Measurements from ENCODE around the gene HSPD1.
A peak's percentile ranks its signal among the peaks of the same experiment; 100 is the strongest.
"Not testable (repeated sequence)": the region's sequence is repeated elsewhere in the genome, so short reads cannot be mapped to it uniquely, and the experiment has no call there.

Gene HSPD1

DNA sequence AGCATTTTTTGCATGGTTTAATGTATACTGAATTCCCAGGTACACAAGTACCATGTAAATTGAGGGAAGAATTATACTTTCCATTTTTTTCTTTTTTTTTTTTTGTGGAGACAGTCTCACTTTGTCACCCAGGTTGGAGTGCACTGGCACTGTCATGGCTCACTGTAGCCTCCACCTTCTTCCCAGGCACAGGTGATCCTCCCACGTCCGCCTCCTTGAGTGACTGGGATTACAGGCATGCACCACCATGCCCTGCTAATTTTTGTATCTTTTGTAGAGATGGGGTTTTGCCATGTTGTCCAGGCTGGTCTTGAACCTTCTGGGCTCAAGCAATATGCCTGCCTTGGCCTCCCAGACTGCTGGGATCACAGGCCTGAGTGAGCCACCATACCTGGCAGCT, 4.4 kb upstream of the HSPD1 start:
- H3K4me1 Mint-ChIP-seq (ENCODE audit: low read depth): peaks cover 20% of the 10 kb centered on the region
- H3K4me3 Mint-ChIP-seq: no peak overlapping the region
- no peaks in the 10 kb centered on the region for H3K9me3 Mint-ChIP-seq
- H3K36me3 Mint-ChIP-seq (ENCODE audit: low read depth): peaks cover 17% of the 10 kb centered on the region
- no peaks in the 10 kb centered on the region for H3K27me3 Mint-ChIP-seq (ENCODE audit: low read depth)
- H3K27ac Mint-ChIP-seq: no peak overlapping the region

DNA sequence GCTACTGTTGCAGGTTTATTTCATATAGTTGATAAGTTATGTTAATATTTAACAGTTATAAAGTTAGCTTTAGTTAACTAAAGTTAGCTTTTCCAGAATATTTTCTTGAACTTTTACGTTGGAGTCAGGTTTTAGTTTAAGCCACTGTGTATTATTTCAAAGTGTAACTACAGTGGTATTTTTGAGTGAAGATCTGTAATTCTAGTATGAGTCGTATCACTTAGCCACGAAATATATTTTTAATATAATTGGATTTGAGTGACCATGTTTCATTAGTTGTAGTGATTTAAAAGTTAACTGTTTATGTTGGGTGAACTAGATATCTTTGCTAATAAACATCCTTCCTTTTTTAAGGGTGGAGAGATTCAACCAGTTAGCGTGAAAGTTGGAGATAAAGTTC, 3.0 kb upstream of the HSPD1 start:
- peaks cover 27% of the 10 kb centered on the region for H3K4me1 Mint-ChIP-seq (ENCODE audit: low read depth)
- peak overlapping the region; percentile 26 for H3K27ac Mint-ChIP-seq
- H3K36me3 Mint-ChIP-seq (ENCODE audit: low read depth): peaks cover 25% of the 10 kb centered on the region
- H3K9me3 Mint-ChIP-seq: no peaks in the 10 kb centered on the region
- H3K27me3 Mint-ChIP-seq (ENCODE audit: low read depth): no peaks in the 10 kb centered on the region
- no peak overlapping the region for H3K4me3 Mint-ChIP-seq

DNA sequence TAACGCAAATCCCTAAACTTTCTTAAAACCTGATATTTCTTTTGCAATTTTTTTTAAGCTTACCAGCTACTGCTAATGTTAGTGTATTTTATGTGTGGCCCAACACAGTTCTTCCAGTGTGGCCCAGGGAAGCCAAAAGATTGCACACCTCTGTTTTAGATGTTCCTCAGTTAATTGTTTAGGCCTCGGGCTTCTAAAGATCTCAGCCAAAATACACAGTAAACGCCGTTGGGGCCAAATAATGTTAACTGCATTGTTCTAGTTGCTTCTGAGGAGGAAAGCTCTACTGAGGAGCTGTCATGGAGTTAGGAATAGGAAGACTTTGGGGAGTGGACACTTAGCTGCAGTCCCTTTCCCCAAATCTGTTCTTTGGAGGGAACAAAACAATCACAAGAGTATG, 2.6 kb upstream of the HSPD1 start:
- peaks cover 32% of the 10 kb centered on the region for H3K4me1 Mint-ChIP-seq (ENCODE audit: low read depth)
- no peaks in the 10 kb centered on the region for H3K27me3 Mint-ChIP-seq (ENCODE audit: low read depth)
- H3K9me3 Mint-ChIP-seq: no peaks in the 10 kb centered on the region
- H3K4me3 Mint-ChIP-seq: peak overlapping the region; percentile 66
- H3K36me3 Mint-ChIP-seq (ENCODE audit: low read depth): peaks cover 30% of the 10 kb centered on the region
- peak overlapping the region; percentile 32 for H3K27ac Mint-ChIP-seq

DNA sequence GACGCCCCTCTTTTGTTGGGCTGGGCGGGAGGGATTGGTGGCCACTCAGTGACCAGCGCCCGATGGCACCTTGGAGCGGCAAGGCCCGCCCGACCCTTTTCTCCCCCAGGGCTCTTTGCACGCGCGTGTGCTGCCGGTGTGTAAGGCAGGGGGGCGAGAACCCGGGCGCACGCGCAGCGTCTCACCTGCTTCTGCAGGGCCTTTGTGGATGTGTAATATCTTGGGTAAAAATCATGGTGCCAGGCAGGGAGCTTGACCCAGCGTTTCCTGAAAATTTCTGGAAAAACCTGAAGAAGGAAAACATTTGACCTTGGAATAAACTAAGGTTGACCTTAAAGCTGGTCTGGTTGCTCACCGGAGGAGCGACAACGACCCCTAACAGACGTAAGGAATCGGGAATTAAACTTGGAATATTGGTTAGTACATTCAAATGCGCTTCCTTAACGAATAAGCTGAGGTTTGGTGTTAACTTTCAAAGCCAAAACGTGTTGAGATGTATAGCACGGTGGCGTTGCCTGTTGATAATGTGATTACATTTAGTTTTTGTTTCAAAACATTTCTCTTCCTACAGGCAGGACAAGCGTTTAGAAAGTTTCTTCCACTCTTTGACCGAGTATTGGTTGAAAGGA, 977 bp upstream of the HSPD1 start:
- Mint-ChIP-seq H3K9me3 (no peaks in the 10 kb centered on the region), H3K27me3 (ENCODE audit: low read depth) (no peaks in the 10 kb centered on the region), H3K4me3 (peak overlapping the region; percentile 92), H3K4me1 (ENCODE audit: low read depth) (peaks cover 48% of the 10 kb centered on the region), H3K27ac (peak overlapping the region; percentile 98), H3K36me3 (ENCODE audit: low read depth) (peaks cover 43% of the 10 kb centered on the region)

DNA sequence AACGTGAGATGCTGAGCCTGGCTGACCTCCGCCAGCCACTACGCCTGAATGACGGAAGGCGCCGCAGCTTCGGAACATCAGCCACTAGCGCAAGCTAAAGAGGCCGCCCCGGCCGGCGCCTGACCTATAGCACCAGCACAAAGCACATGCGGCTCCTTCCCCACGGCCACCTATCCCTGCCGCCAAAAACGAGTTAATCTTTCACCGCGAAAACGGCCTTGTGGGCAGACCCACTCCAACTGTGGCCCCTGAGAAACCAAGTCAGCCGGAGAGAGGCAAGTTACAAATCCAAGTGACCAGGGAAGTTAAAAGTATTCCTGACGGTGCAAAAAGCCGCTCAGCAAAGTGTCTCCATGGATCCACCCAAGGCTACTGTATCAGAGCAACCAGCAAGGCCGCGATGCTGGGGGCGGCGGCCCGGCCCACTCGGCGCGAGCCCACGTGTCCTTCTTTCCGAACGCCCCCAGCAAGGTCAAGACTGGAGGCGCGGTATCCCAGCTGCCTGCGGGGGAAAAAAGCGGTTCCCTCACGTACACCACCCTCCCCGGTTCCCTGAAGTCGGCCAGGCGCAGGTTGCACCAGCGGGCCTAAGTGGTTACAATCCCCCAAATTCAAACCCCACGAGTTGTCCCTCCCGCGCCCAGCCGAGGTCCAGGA, 575 bp downstream of the HSPD1 start:
- Mint-ChIP-seq H3K4me3 (peak overlapping the region; percentile 92), H3K27ac (peak overlapping the region; percentile 98), H3K27me3 (ENCODE audit: low read depth) (no peaks in the 10 kb centered on the region), H3K4me1 (ENCODE audit: low read depth) (peaks cover 52% of the 10 kb centered on the region), H3K9me3 (no peaks in the 10 kb centered on the region), H3K36me3 (ENCODE audit: low read depth) (peaks cover 49% of the 10 kb centered on the region)

DNA sequence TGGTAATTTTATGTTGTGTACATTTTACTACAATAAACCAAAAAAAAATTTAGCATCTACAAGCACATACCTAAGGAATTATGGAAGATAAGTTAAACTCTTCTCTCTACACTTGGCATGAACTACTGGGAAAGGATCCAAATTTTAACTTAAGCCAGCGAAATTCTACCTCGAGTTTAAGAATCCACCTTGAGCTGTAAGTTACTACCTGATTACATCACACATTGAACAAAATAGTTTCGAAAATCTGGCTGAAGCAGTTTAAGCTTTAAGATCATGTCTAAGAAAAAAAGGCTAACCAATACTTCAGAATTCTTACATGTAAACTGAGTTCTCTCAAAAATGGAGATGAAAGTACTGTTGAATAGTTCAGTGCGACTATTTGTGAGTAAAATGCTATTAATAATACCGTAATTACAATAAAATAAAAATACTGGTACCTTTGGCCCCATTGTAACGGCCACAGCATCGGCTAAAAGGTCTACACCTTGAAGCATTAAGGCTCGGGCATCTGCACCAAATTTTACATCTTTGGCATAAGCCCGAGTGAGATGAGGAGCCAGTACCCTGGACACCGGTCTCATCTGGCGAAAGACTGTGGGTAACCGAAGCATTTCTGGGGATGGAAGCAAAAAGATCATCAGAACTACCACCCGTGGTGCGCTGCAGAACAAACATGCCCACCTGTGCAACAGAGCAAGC, 1.3 kb downstream of the HSPD1 start:
- Mint-ChIP-seq H3K4me3 (peak overlapping the region; percentile 92), H3K27me3 (ENCODE audit: low read depth) (no peaks in the 10 kb centered on the region), H3K27ac (peak overlapping the region; percentile 98), H3K9me3 (no peaks in the 10 kb centered on the region), H3K4me1 (ENCODE audit: low read depth) (peaks cover 53% of the 10 kb centered on the region), H3K36me3 (ENCODE audit: low read depth) (peaks cover 48% of the 10 kb centered on the region)

DNA sequence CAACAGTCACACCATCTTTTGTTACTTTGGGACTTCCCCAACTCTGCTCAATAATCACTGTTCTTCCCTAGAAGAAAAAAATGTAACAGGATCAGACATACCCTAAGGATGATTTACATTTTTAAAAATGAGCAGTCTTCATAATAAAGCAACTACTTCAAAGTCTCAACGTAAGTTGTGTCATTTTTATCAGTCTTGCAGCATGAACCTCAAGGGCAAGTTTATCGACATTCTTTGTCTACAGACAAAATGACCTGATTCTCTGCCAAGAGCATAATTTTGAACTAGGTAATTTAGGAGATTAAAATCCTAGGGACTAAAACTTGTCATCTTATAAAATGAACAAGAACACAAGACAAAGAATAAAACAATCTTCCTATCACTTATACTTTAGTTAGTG, 2.3 kb downstream of the HSPD1 start:
- Mint-ChIP-seq H3K27me3 (ENCODE audit: low read depth) (no peaks in the 10 kb centered on the region), H3K36me3 (ENCODE audit: low read depth) (peaks cover 51% of the 10 kb centered on the region), H3K27ac (peak overlapping the region; percentile 57), H3K4me3 (peak overlapping the region; percentile 92), H3K4me1 (ENCODE audit: low read depth) (peaks cover 51% of the 10 kb centered on the region), H3K9me3 (no peaks in the 10 kb centered on the region)

DNA sequence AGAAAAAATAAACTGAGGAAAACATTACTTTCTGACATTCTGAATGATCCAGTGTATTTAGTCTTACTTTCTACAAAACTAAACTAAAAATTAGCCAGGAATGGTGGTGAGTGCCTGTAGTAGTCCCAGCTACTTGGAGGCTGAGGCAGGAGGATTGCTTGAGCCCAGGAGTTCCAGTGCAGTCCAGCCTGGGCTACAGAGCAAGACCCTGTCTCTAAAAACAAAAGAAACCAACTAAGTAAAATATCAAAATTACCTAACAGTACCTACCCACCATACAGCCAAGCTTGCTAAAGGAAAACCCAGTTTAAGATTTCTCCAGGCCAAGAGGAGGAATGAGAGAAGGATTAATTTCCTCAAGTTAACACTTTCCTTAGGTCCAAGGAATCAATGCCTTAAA, 2.9 kb downstream of the HSPD1 start:
- H3K4me3 Mint-ChIP-seq: peak overlapping the region; percentile 92
- no peaks in the 10 kb centered on the region for H3K27me3 Mint-ChIP-seq (ENCODE audit: low read depth)
- H3K9me3 Mint-ChIP-seq: no peaks in the 10 kb centered on the region
- peaks cover 45% of the 10 kb centered on the region for H3K4me1 Mint-ChIP-seq (ENCODE audit: low read depth)
- H3K27ac Mint-ChIP-seq: peak overlapping the region; percentile 21
- H3K36me3 Mint-ChIP-seq (ENCODE audit: low read depth): peaks cover 49% of the 10 kb centered on the region

DNA sequence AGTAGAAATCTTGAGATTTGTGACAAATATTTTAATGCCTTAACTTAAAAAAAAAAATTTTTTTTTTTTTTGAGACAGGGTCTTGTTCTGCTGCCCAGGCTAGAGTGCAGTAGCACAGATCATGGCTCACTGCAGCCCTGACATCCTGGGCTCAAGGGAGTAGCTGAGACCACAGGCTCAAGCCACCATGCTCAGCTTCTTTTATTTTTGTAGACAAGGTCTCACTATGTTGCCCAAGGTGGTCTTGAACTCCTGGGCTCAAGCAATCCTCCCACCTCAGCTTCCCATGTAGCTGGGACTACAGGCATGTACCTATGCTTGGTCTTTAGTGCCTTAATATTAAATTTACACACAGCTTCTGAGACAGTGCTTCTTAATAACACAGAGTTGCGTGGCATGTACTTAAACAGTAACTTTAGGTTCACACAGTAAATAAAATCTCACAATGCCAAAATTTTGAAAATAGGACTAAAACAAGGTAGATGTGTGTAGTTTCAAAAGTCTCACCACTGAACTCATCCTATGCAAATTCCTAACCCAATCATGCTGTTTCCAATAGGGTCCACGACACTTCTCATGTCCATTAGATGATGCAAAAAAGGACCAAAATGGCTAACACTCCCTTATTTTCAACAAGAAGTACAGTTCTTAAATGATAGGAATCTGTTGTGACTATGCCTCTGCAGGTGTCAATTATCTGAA, 4.1 kb downstream of the HSPD1 start:
- no peaks in the 10 kb centered on the region for H3K27me3 Mint-ChIP-seq (ENCODE audit: low read depth)
- H3K9me3 Mint-ChIP-seq: no peaks in the 10 kb centered on the region
- H3K36me3 Mint-ChIP-seq (ENCODE audit: low read depth): peaks cover 53% of the 10 kb centered on the region
- H3K4me1 Mint-ChIP-seq (ENCODE audit: low read depth): peaks cover 41% of the 10 kb centered on the region
- no peak overlapping the region for H3K27ac Mint-ChIP-seq
- no peak overlapping the region for H3K4me3 Mint-ChIP-seq

DNA sequence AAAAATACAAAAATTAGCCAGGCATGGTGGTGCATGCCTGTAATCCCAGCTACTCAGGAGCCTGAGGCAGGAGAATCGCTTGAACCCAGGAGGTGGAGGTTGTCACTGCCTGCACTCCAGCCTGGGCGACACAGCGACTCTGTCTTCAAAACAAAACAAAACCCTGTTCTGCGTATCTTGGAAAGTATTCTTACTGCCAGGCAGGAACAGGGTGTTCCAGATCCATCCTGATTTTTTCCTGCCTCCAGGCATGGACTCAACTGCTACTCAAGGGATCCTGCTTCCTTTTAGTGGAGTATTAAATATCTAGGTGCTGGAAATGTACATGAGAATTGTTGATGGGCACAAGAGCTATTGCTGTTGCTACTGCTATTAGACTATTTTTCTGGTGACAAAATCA, 12.3 kb downstream of the HSPD1 start:
- Mint-ChIP-seq H3K9me3 (peaks cover 10% of the 10 kb centered on the region), H3K4me1 (ENCODE audit: low read depth) (peaks cover 7% of the 10 kb centered on the region), H3K36me3 (ENCODE audit: low read depth) (peaks cover 69% of the 10 kb centered on the region), H3K4me3 (no peak overlapping the region), H3K27me3 (ENCODE audit: low read depth) (no peaks in the 10 kb centered on the region), H3K27ac (no peak overlapping the region)

DNA sequence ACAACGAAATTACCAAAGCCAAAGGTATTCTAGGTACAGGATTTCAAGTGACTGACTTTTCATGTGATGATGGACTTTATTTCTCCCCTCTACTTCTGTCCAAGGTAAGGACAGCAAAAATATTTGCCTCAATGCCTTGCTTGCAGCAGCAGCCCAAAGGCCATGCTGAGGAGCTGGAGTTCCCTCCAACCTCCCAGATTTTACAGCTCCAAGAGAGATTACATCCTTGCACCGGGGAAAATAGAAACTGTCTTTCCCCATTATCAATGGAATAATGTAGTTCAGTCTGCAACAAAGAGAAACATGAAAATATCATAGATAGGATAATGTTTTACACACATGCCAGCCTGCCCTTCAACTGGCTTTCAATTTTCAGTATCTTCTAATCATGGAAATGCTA, 13.5 kb downstream of the HSPD1 start:
- Mint-ChIP-seq H3K27ac (no peak overlapping the region), H3K9me3 (peaks cover 10% of the 10 kb centered on the region), H3K36me3 (ENCODE audit: low read depth) (peaks cover 62% of the 10 kb centered on the region)

DNA sequence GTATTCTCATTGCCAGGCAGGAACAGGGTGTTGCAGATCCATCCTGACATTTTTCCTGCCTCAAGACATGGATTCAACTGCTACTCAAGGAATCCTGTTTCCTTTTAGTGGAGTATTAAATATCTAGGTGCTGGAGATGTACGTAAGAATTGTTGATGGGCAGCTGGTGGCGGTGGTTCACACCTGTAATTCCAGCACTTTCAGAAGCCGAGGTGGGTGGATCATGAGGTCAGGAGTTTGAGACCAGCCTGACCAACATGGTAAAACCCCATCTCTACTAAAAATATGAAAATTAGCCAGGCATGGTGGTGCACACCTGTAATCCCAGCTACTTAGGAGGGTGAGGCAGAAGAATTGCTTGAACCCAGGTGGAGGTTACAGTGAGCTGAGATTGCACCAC, 15.4 kb downstream of the HSPD1 start:
- not testable (repeated sequence) for H3K9me3 Mint-ChIP-seq; H3K27me3 Mint-ChIP-seq (ENCODE audit: low read depth); H3K4me3 Mint-ChIP-seq; H3K27ac Mint-ChIP-seq; H3K4me1 Mint-ChIP-seq (ENCODE audit: low read depth)
- H3K36me3 Mint-ChIP-seq (ENCODE audit: low read depth): peaks cover 52% of the 10 kb centered on the region

More for the DNA sequence above, 13.5 kb downstream of the HSPD1 start:
- H3K4me3 Mint-ChIP-seq: no peak overlapping the region
- H3K4me1 Mint-ChIP-seq (ENCODE audit: low read depth): peaks cover 7% of the 10 kb centered on the region
- H3K27me3 Mint-ChIP-seq (ENCODE audit: low read depth): no peaks in the 10 kb centered on the region

DNA sequence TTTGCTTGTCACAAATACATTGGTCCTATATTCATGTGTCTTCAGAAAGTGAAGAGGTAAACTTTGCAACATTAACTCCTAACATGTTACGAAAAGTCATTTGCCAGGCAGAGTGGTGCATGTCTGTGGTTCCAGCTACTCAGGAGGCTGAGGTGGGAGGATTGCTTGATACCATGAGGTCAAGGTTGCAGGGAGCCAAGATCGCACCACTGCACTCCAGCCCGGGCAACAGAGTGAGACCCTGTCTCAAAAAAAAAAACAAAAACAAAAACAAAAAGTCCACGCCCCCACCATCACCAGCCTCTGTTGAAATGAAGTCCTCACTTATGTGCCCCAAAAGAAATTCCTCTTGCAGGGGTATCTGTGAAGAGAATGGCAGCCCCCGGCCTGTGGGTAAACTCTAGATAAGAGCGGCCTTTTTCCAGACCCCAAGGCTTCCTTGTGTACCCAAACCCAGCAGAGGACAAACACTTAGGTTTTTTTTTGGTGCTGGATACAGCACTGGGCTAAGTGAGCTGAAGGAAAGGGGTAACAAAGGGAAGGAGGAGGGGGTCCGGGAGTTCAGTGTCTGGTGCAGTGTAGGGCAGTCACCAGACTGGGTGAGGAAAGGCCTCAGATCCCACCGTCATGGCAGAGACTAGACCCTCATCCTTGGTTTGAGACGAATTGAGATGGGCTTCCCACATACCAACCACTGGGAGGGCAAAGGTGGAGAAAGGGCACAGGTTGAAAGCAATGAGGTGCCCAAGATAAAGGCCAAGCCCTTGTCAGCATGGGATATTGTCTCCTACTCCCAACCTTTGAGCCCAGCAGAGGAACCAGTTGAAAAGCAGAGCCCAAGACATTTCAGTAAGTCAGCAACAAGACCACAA, 19.2 kb downstream of the HSPD1 start:
- Mint-ChIP-seq H3K9me3 (peaks cover 6% of the 10 kb centered on the region), H3K4me1 (ENCODE audit: low read depth) (peaks cover 6% of the 10 kb centered on the region), H3K4me3 (no peak overlapping the region), H3K27ac (no peak overlapping the region), H3K27me3 (ENCODE audit: low read depth) (no peaks in the 10 kb centered on the region), H3K36me3 (ENCODE audit: low read depth) (peaks cover 43% of the 10 kb centered on the region)

DNA sequence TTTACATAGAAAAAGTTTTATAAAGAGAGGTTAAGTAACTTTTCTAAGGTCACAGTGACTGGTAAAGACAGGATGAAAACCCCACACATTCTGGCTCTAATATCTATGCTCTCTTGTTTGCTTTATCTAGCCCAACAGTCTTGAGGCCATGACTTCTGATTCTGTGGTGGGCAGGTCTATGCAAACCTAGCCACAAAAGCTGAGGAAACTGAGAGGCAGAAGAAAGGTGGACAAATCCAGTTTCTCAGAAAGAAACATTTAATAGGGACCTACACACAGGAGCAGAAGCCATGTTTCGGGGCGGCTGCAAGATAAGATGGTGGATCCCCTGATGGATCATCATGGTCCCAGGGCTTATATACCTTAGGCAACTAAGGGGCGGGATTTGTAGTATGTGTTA, 21.8 kb downstream of the HSPD1 start:
- H3K36me3 Mint-ChIP-seq (ENCODE audit: low read depth): peaks cover 38% of the 10 kb centered on the region
- no peak overlapping the region for H3K27ac Mint-ChIP-seq
- H3K27me3 Mint-ChIP-seq (ENCODE audit: low read depth): no peaks in the 10 kb centered on the region
- no peaks in the 10 kb centered on the region for H3K9me3 Mint-ChIP-seq
- H3K4me1 Mint-ChIP-seq (ENCODE audit: low read depth): peaks cover 6% of the 10 kb centered on the region
- no peak overlapping the region for H3K4me3 Mint-ChIP-seq

All from T-helper 1 cell treated with Interleukin-12 subunit alpha and Interleukin-12 subunit beta and Interleukin-4 antibody, amounts not matched to agents 30 μg/mL and 1 μg/mL, for 36 hours (primary cell).